WI38 (cell line): ENCODE measurements around the gene METTL3.

Source experiments
- H3K4me3 ChIP-seq: 2 replicates; pipeline ENCODE4 v1.5.1; 2011; ENCODE audit warnings: low read depth, mild to moderate bottlenecking, control low read depth, low read length
- TF ChIP-seq, protein P1 (sequence below): IDR thresholded peaks from 2 replicates; pipeline ENCODE4 v1.5.1; 2012; ENCODE audit warnings: low read depth, mild to moderate bottlenecking, control low read depth, low read length

METTL3 gene

DNA sequence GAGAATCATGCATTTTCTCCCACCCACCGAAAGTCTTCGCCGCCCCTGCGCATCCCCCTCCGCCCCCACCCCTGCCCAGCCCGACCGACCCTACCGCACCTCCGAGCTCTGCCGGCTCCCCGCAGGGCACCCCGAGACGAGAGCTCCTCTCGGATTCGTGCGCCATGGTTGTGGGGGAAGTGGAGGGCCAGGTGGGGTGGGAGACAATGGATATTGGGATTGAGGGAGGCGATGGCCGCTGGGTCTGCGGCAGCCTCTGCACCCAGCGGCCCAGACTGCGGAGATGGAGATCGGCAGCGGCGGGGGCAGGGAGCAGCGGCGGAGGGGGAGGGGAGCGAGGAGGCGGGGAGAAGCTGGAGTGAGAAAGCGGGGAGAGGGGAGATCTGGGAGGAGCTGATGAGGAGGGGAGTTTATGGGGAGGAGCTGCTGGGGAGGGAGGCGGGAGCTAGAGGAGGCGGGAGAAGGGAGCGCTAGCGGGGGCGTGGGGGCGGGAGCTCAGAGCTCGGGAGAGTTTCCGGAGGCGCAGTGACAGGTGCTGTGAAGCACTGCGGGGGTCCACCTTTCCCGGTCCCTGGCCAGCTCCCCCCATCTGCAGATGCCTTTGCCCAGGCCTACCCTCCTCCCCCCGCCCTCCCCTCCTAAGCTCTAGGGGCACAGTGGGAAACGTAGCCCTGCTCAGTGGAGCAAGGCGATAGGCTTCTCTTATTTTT lies 15.0 kb upstream of the METTL3 start, which contains the start of gene SALL2:
SALL2 (minus strand) TSS at position 385 of the 710 bp plus-strand sequence; CDS start at position 166, 219 bp downstream.
- TF ChIP-seq, protein P1, sequence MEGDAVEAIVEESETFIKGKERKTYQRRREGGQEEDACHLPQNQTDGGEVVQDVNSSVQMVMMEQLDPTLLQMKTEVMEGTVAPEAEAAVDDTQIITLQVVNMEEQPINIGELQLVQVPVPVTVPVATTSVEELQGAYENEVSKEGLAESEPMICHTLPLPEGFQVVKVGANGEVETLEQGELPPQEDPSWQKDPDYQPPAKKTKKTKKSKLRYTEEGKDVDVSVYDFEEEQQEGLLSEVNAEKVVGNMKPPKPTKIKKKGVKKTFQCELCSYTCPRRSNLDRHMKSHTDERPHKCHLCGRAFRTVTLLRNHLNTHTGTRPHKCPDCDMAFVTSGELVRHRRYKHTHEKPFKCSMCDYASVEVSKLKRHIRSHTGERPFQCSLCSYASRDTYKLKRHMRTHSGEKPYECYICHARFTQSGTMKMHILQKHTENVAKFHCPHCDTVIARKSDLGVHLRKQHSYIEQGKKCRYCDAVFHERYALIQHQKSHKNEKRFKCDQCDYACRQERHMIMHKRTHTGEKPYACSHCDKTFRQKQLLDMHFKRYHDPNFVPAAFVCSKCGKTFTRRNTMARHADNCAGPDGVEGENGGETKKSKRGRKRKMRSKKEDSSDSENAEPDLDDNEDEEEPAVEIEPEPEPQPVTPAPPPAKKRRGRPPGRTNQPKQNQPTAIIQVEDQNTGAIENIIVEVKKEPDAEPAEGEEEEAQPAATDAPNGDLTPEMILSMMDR, result no peak
- peak within 1 kb of the TSS; percentile 66 for H3K4me3 ChIP-seq

DNA sequence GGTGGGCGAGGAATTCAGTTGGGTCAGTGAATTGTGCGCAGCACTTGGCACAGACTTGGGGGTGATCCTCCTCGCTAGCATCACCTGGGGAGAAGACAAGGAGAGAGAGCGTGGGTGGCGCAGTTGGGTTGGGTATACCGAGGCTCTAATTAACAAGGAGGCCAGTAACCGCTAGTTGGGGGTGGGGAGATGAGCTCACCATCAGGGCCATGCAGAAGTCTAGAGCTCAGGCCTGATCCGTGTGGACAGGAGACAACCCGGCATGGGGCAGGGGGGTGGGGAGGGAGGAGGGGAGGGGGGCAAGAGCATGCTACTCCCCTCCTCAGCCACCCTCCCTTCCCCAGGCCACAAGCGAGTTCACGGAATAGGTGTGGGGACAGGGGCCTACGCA lies 14.4 kb upstream of the METTL3 start:
- TF ChIP-seq, protein P1, result no peak
- H3K4me3 ChIP-seq, result peak overlapping the region; percentile 66

DNA sequence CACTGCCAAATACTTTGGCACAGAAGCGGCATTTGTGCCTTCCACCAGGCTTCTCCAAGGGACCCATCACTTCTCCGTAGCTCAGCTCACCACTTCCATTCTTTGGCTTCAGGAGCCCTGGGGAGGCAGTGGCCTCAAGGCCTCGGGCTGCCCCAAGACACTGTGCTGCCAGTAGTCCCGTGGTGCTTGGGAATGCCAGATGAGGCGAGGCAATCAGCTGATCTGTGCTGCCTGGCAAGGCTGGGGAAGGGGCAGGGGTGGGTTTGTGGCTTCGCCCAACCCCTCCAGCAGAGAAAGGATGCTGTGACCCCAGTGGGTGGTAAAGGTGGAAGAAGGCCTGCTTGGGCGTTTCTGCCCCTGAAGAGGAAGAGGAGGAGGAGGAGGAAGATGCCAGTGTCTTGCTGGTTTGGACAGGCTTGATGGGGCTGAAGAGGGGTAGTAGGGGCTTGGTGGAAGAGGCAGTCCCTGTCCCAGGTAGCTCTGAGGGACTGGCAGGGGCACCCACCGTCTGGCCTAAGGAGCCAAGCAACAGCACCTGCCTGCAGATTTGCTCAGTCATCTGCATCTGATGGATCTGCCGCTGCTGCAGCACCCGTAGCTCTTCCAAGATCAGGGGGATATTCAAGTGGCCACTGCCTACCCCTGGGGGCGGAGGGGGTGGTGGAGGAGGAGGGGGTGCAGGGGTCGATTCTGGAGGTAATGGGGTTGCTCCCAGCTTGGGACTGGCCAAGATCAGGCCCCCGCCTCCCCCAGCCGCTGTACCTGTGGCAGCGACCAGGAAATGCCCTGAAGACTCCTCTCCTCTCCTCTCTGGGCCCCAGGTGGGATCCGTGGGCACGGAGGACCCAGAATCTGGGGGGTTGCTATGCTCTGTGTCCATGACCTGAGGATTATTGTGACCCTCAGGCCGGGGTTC lies 13.7 kb upstream of the METTL3 start:
- peak overlapping the region; percentile 66 for H3K4me3 ChIP-seq
- TF ChIP-seq, protein P1, result no peak

- no peak overlapping the region for H3K4me3 ChIP-seq
- TF ChIP-seq, protein P1, result no peak
Measured at GRCh38 chr14:21523203-21523602, 12.1 kb upstream of the METTL3 start.

- TF ChIP-seq, protein P1, result no peak
- no peak overlapping the region for H3K4me3 ChIP-seq
Measured at GRCh38 chr14:21521501-21521900, 10.4 kb upstream of the METTL3 start.

GRCh38 chr14:21520767-21521166 lies 9.6 kb upstream of the METTL3 start:
- no peak overlapping the region for H3K4me3 ChIP-seq
- TF ChIP-seq, protein P1, result no peak

GRCh38 chr14:21518725-21519124 lies 7.6 kb upstream of the METTL3 start:
- TF ChIP-seq, protein P1, result no peak
- no peak overlapping the region for H3K4me3 ChIP-seq
